ENCODE results near the gene SCRG1.

GRCh38 chr4:173334891-173335752 is 63.8 kb downstream of the SCRG1 start:
- TF ChIP-seq CTCF (IDR thresholded peaks at IDR 0.05; ENCODE audit: low read depth, low read length): no peak
- TF ChIP-seq EZH2phosphoT487 (IDR thresholded peaks at IDR 0.05; ENCODE audit: low read depth): no peak

Data from OCI-LY3 (cell line).